ENCODE results near the gene ATP11C. TPM values are rescaled to one million over a fixed set of nuclear protein-coding genes. Genes with fewer than 3 reads are reported as not detected.

Gene ATP11C
- total and polyA plus RNA-seq, 10 of the 15 experiments (the other 5 are each of a cell fraction or from before 2014, with no cell fraction given), result 16.2 to 44.0 (median 24.8) TPM

GRCh38 chrX:139889760-139890159 lies 43.1 kb downstream of the ATP11C start:
- H3K4me3 ChIP-seq, result no peak overlapping the region
- 0 out of 2 replicates have a peak, but pooled peaks cover 3% of the 10 kb centered on the region for H3K4me1 ChIP-seq (ENCODE audit: control insufficient read depth, insufficient read depth, low read length)
- H3K36me3 ChIP-seq (ENCODE audit: control insufficient read depth in 2 of 2, insufficient read depth in 2 of 2, low read length in 1 of 2), result no peaks in the 10 kb centered on the region
- peaks cover 25% of the 10 kb centered on the region for H3K79me2 ChIP-seq (ENCODE audit: control insufficient read depth, insufficient read depth, low read length)
- DNase-seq (ENCODE audit: low read depth, low spot score) (no peak), FAIRE-seq (no peak), ATAC-seq (no peak)
- no TSS peak for BruUV-seq (replicated peaks)
- ChIA-PET RAD21 (ENCODE audit: unreplicated experiment) (no interaction called here), SMC1A (ENCODE audit: uncharacterized antibody, unreplicated experiment) (interaction anchor here (0.8 kb wide), 1 partner anchor 8 kb away, joined by 3 read pairs; no protein-coding TSS in a partner anchor), CTCF (interaction anchor here (0.9 kb wide), 1 partner anchor 20 kb away, joined by 3 read pairs; no protein-coding TSS in a partner anchor), POLR2A (no interaction called here)
- H3K27me3 ChIP-seq (replicated peaks in 1 of 2; ENCODE audit: control insufficient read depth in 2 of 2, insufficient read depth in 2 of 2, low read length in 1 of 2), result no peaks in the 10 kb centered on the region
- no peak overlapping the region for H3K27ac ChIP-seq (ENCODE audit: control insufficient read depth, insufficient read depth)
- no peak overlapping the region for H2AFZ ChIP-seq (ENCODE audit: control insufficient read depth, low read depth, low read length)
- H3K4me2 ChIP-seq (ENCODE audit: control insufficient read depth, insufficient read depth), result no peak overlapping the region
- no peaks in the 10 kb centered on the region for H4K20me1 ChIP-seq (ENCODE audit: control insufficient read depth, insufficient read depth)
- in situ Hi-C loops (cut with MboI), result no loop called here
- no peaks in the 10 kb centered on the region for H3K9me3 ChIP-seq (replicated peaks; ENCODE audit: control insufficient read depth, insufficient read depth, low read length)
- intact Hi-C loops (cut with micrococcal nuclease; ENCODE audit: unreplicated experiment), result loop anchor here (5.0 kb wide), 1 partner anchor 43 kb away; the partner anchor contains the start of gene ATP11C
- H3K9ac ChIP-seq (ENCODE audit: control insufficient read depth, insufficient read depth, low read length), result no peak overlapping the region
- 53% methylated on average over 1 of the region's 1 CpG for WGBS (ENCODE audit: insufficient coverage, insufficient replicate concordance, low lambda C conversion rate, missing lambda C conversion rate)
- TF ChIP-seq, protein P1, sequence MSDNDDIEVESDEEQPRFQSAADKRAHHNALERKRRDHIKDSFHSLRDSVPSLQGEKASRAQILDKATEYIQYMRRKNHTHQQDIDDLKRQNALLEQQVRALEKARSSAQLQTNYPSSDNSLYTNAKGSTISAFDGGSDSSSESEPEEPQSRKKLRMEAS (IDR thresholded peaks at IDR 0.05; ENCODE audit: low read depth, low read length), result no peak
- no peak for TF ChIP-seq JUNB (IDR thresholded peaks at IDR 0.05)
- no peak for TF ChIP-seq ATF7 (IDR thresholded peaks at IDR 0.05; ENCODE audit: low read depth)
- TF ChIP-seq SREBF2 (IDR thresholded peaks at IDR 0.05; ENCODE audit: low read length), result no peak
- no peak for TF ChIP-seq SMAD5 (IDR thresholded peaks at IDR 0.05; ENCODE audit: low read depth)
- TF ChIP-seq, protein P2, sequence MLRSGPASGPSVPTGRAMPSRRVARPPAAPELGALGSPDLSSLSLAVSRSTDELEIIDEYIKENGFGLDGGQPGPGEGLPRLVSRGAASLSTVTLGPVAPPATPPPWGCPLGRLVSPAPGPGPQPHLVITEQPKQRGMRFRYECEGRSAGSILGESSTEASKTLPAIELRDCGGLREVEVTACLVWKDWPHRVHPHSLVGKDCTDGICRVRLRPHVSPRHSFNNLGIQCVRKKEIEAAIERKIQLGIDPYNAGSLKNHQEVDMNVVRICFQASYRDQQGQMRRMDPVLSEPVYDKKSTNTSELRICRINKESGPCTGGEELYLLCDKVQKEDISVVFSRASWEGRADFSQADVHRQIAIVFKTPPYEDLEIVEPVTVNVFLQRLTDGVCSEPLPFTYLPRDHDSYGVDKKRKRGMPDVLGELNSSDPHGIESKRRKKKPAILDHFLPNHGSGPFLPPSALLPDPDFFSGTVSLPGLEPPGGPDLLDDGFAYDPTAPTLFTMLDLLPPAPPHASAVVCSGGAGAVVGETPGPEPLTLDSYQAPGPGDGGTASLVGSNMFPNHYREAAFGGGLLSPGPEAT (IDR thresholded peaks at IDR 0.05; ENCODE audit: low read depth), result no peak
- no peak for TF ChIP-seq HDGF (IDR thresholded peaks at IDR 0.05)
- no peak for TF ChIP-seq IRF4 (IDR thresholded peaks at IDR 0.05; ENCODE audit: low read depth, low read length)
- TF ChIP-seq BCL11A (IDR thresholded peaks at IDR 0.05; ENCODE audit: low read depth, low read length), result no peak
- TF ChIP-seq, protein P3, sequence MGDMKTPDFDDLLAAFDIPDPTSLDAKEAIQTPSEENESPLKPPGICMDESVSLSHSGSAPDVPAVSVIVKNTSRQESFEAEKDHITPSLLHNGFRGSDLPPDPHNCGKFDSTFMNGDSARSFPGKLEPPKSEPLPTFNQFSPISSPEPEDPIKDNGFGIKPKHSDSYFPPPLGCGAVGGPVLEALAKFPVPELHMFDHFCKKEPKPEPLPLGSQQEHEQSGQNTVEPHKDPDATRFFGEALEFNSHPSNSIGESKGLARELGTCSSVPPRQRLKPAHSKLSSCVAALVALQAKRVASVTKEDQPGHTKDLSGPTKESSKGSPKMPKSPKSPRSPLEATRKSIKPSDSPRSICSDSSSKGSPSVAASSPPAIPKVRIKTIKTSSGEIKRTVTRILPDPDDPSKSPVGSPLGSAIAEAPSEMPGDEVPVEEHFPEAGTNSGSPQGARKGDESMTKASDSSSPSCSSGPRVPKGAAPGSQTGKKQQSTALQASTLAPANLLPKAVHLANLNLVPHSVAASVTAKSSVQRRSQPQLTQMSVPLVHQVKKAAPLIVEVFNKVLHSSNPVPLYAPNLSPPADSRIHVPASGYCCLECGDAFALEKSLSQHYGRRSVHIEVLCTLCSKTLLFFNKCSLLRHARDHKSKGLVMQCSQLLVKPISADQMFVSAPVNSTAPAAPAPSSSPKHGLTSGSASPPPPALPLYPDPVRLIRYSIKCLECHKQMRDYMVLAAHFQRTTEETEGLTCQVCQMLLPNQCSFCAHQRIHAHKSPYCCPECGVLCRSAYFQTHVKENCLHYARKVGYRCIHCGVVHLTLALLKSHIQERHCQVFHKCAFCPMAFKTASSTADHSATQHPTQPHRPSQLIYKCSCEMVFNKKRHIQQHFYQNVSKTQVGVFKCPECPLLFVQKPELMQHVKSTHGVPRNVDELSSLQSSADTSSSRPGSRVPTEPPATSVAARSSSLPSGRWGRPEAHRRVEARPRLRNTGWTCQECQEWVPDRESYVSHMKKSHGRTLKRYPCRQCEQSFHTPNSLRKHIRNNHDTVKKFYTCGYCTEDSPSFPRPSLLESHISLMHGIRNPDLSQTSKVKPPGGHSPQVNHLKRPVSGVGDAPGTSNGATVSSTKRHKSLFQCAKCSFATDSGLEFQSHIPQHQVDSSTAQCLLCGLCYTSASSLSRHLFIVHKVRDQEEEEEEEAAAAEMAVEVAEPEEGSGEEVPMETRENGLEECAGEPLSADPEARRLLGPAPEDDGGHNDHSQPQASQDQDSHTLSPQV (IDR thresholded peaks at IDR 0.05), result no peak
- no peak for TF ChIP-seq ELK1 (IDR thresholded peaks at IDR 0.05; ENCODE audit: low read depth, low read length)
- TF ChIP-seq YY1 (IDR thresholded peaks at IDR 0.05; ENCODE audit: low read depth, low read length), result no peak
- no peak for TF ChIP-seq POLR2AphosphoS2 (IDR thresholded peaks at IDR 0.05; ENCODE audit: low read depth, low read length)
- TF ChIP-seq NR2C2 (IDR thresholded peaks at IDR 0.05; ENCODE audit: borderline replicate concordance, control insufficient read depth, insufficient read length, low read depth), result no peak
- TF ChIP-seq DPF2 (IDR thresholded peaks at IDR 0.05), result no peak
